ENCODE results near the gene CCDC77. TPM values are rescaled to one million over a fixed set of nuclear protein-coding genes. Genes with fewer than 3 reads are reported as not detected.
A peak's percentile ranks its signal among the peaks of the same experiment; 100 is the strongest.
"Not testable (repeated sequence)": the region's sequence is repeated elsewhere in the genome, so short reads cannot be mapped to it uniquely, and the experiment has no call there.

The CCDC77 gene
- total RNA-seq (1 to 10 TPM; 3.4 to 4.4 TPM), polyA plus RNA-seq (1 to 10 TPM; 6.2 to 9.9 TPM)
- long read RNA-seq, donor 1, partial matches to known transcripts, result 4 of 9 reads
- long read RNA-seq, donor 1, other reads (novel, unspliced or antisense), result 1 of 9 reads
- long read RNA-seq, donor 2, result 0 reads

GRCh38 chr12:401235-402028, at the start of gene CCDC77:
Gene CCDC77 (plus strand): TSS chr12:401644. CDS start chr12:409384, 7,740 bp downstream.
- intact Hi-C loops (cut with DNase I), result loop anchor here in 1 of 2 donors (1.0 kb wide), 1 partner anchor 12 kb away; the partner anchor contains the start of gene KDM5A
- peak; percentile 92 to 94 for DNase-seq
- Histone ChIP-seq H3K4me3 (ENCODE audit: low read length in 2 of 2) (peak within 1 kb of the TSS; percentile 57 to 60), H3K27ac (ENCODE audit: low read depth in 1 of 2, low read length in 2 of 2) (peak within 1 kb of the TSS in 1 of 2 donors; percentile 21), H3K4me1 (ENCODE audit: control insufficient read depth in 1 of 2, insufficient read depth in 2 of 2, low read length in 2 of 2) (no peaks in the 10 kb centered on the region), H3K9me3 (ENCODE audit: control insufficient read depth, low read length) (no peaks in the 10 kb centered on the region), H3K36me3 (ENCODE audit: control insufficient read depth in 1 of 2, insufficient read depth in 2 of 2, low read length in 1 of 2) (no peaks in the 10 kb centered on the region), H3K27me3 (ENCODE audit: control insufficient read depth in 1 of 2, insufficient read depth in 2 of 2, low read length in 1 of 2) (no peaks in the 10 kb centered on the region)
- peak; percentile 100 for ATAC-seq (ENCODE audit: low FRiP score)
- WGBS, 2 donors, result 0% methylated on average over 45 of the region's 45 CpGs

GRCh38 chr12:356276-356988, 45.0 kb upstream of the CCDC77 start:
- Histone ChIP-seq H3K4me1 (ENCODE audit: control insufficient read depth in 1 of 2, insufficient read depth in 2 of 2, low read length in 2 of 2) (no peaks in the 10 kb centered on the region), H3K27ac (ENCODE audit: low read depth in 1 of 2, low read length in 2 of 2) (no peak overlapping the region), H3K36me3 (ENCODE audit: control insufficient read depth in 1 of 2, insufficient read depth in 2 of 2, low read length in 1 of 2) (peaks cover 0 to 4% of the 10 kb centered on the region in 2 donors), H3K9me3 (ENCODE audit: control insufficient read depth, low read length) (peaks cover 1% of the 10 kb centered on the region), H3K27me3 (ENCODE audit: control insufficient read depth in 1 of 2, insufficient read depth in 2 of 2, low read length in 1 of 2) (no peaks in the 10 kb centered on the region), H3K4me3 (ENCODE audit: low read length in 2 of 2) (no peak overlapping the region)
- ATAC-seq (ENCODE audit: low FRiP score), result no peak
- 86% methylated on average over 7 of the region's 7 CpGs for WGBS, 2 donors
- no peak for DNase-seq
- intact Hi-C loops (cut with DNase I), result no loop called here

- intact Hi-C loops (cut with DNase I), result no loop called here
- H3K9me3 ChIP-seq (ENCODE audit: control insufficient read depth, low read length), result peaks cover 1% of the 10 kb centered on the region
- WGBS, 2 donors, result 99 to 100% methylated on average over 1 of the region's 1 CpG
- no peak overlapping the region for H3K27ac ChIP-seq (ENCODE audit: low read depth in 1 of 2, low read length in 2 of 2)
- no peaks in the 10 kb centered on the region for H3K4me1 ChIP-seq (ENCODE audit: control insufficient read depth in 1 of 2, insufficient read depth in 2 of 2, low read length in 2 of 2)
- no peaks in the 10 kb centered on the region for H3K27me3 ChIP-seq (ENCODE audit: control insufficient read depth in 1 of 2, insufficient read depth in 2 of 2, low read length in 1 of 2)
- ATAC-seq (ENCODE audit: low FRiP score) (no peak), DNase-seq (no peak)
- H3K36me3 ChIP-seq (ENCODE audit: control insufficient read depth in 1 of 2, insufficient read depth in 2 of 2, low read length in 1 of 2), result peaks cover 0 to 6% of the 10 kb centered on the region in 2 donors
- H3K4me3 ChIP-seq (ENCODE audit: low read length in 2 of 2), result no peak overlapping the region
Measured at GRCh38 chr12:359091-359490, 42.4 kb upstream of the CCDC77 start.

GRCh38 chr12:366820-367219, 34.6 kb upstream of the CCDC77 start:
- peaks cover 2% of the 10 kb centered on the region for H3K9me3 ChIP-seq (ENCODE audit: control insufficient read depth, low read length)
- H3K4me3 ChIP-seq (ENCODE audit: low read length in 2 of 2), result no peak overlapping the region
- H3K4me1 ChIP-seq (ENCODE audit: control insufficient read depth in 1 of 2, insufficient read depth in 2 of 2, low read length in 2 of 2), result no peaks in the 10 kb centered on the region
- H3K27ac ChIP-seq (ENCODE audit: low read depth in 1 of 2, low read length in 2 of 2), result no peak overlapping the region
- peaks cover 7 to 17% of the 10 kb centered on the region in 2 donors for H3K36me3 ChIP-seq (ENCODE audit: control insufficient read depth in 1 of 2, insufficient read depth in 2 of 2, low read length in 1 of 2)
- ATAC-seq (ENCODE audit: low FRiP score) (no peak), DNase-seq (no peak)
- intact Hi-C loops (cut with DNase I), result no loop called here
- 96% methylated on average over 2 of the region's 2 CpGs for WGBS, 2 donors
- H3K27me3 ChIP-seq (ENCODE audit: control insufficient read depth in 1 of 2, insufficient read depth in 2 of 2, low read length in 1 of 2), result no peaks in the 10 kb centered on the region

GRCh38 chr12:367972-368371, 33.5 kb upstream of the CCDC77 start:
- peaks cover 2% of the 10 kb centered on the region for H3K9me3 ChIP-seq (ENCODE audit: control insufficient read depth, low read length)
- H3K4me1 ChIP-seq (ENCODE audit: control insufficient read depth in 1 of 2, insufficient read depth in 2 of 2, low read length in 2 of 2), result no peaks in the 10 kb centered on the region
- no peak for DNase-seq
- WGBS, 2 donors, result 90 to 98% methylated on average over 1 of the region's 1 CpG
- H3K4me3 ChIP-seq (ENCODE audit: low read length in 2 of 2), result no peak overlapping the region
- no peaks in the 10 kb centered on the region for H3K27me3 ChIP-seq (ENCODE audit: control insufficient read depth in 1 of 2, insufficient read depth in 2 of 2, low read length in 1 of 2)
- peaks cover 4 to 17% of the 10 kb centered on the region in 2 donors for H3K36me3 ChIP-seq (ENCODE audit: control insufficient read depth in 1 of 2, insufficient read depth in 2 of 2, low read length in 1 of 2)
- intact Hi-C loops (cut with DNase I), result no loop called here
- H3K27ac ChIP-seq (ENCODE audit: low read depth in 1 of 2, low read length in 2 of 2), result no peak overlapping the region
- no peak for ATAC-seq (ENCODE audit: low FRiP score)

GRCh38 chr12:370739-371485, 30.5 kb upstream of the CCDC77 start:
- DNase-seq; H3K4me3 ChIP-seq (ENCODE audit: low read length in 2 of 2); H3K27ac ChIP-seq (ENCODE audit: low read depth in 1 of 2, low read length in 2 of 2); ATAC-seq (ENCODE audit: low FRiP score); intact Hi-C loops (cut with DNase I); H3K27me3 ChIP-seq (ENCODE audit: control insufficient read depth in 1 of 2, insufficient read depth in 2 of 2, low read length in 1 of 2); H3K4me1 ChIP-seq (ENCODE audit: control insufficient read depth in 1 of 2, insufficient read depth in 2 of 2, low read length in 2 of 2); H3K9me3 ChIP-seq (ENCODE audit: control insufficient read depth, low read length); H3K36me3 ChIP-seq (ENCODE audit: control insufficient read depth in 1 of 2, insufficient read depth in 2 of 2, low read length in 1 of 2): not testable (repeated sequence)
- 93 to 96% methylated on average over 5 of the region's 5 CpGs for WGBS, 2 donors

- Histone ChIP-seq H3K27ac (ENCODE audit: low read depth in 1 of 2, low read length in 2 of 2) (no peak overlapping the region), H3K27me3 (ENCODE audit: control insufficient read depth in 1 of 2, insufficient read depth in 2 of 2, low read length in 1 of 2) (no peaks in the 10 kb centered on the region), H3K9me3 (ENCODE audit: control insufficient read depth, low read length) (no peaks in the 10 kb centered on the region), H3K4me3 (ENCODE audit: low read length in 2 of 2) (no peak overlapping the region), H3K36me3 (ENCODE audit: control insufficient read depth in 1 of 2, insufficient read depth in 2 of 2, low read length in 1 of 2) (peaks cover 3 to 8% of the 10 kb centered on the region in 2 donors), H3K4me1 (ENCODE audit: control insufficient read depth in 1 of 2, insufficient read depth in 2 of 2, low read length in 2 of 2) (no peaks in the 10 kb centered on the region)
- DNase-seq (no peak), ATAC-seq (ENCODE audit: low FRiP score) (no peak)
- intact Hi-C loops (cut with DNase I), result no loop called here
- 60 to 61% methylated on average over 4 of the region's 4 CpGs for WGBS, 2 donors
Measured at GRCh38 chr12:386651-387050, 14.8 kb upstream of the CCDC77 start.

GRCh38 chr12:388012-388411, 13.4 kb upstream of the CCDC77 start:
- no peak for ATAC-seq (ENCODE audit: low FRiP score)
- Histone ChIP-seq H3K4me3 (ENCODE audit: low read length in 2 of 2) (peak overlapping the region; percentile 92 to 98), H3K36me3 (ENCODE audit: control insufficient read depth in 1 of 2, insufficient read depth in 2 of 2, low read length in 1 of 2) (peaks cover 3 to 6% of the 10 kb centered on the region in 2 donors), H3K4me1 (ENCODE audit: control insufficient read depth in 1 of 2, insufficient read depth in 2 of 2, low read length in 2 of 2) (no peaks in the 10 kb centered on the region), H3K27ac (ENCODE audit: low read depth in 1 of 2, low read length in 2 of 2) (no peak overlapping the region), H3K9me3 (ENCODE audit: control insufficient read depth, low read length) (no peaks in the 10 kb centered on the region), H3K27me3 (ENCODE audit: control insufficient read depth in 1 of 2, insufficient read depth in 2 of 2, low read length in 1 of 2) (no peaks in the 10 kb centered on the region)
- intact Hi-C loops (cut with DNase I), result no loop called here
- DNase-seq, result no peak
- WGBS, 2 donors, result 1 to 3% methylated on average over 2 of the region's 2 CpGs
